Fibroblast of skin of scalp (primary cell): Measurements from ENCODE around the gene GALR3.
A peak's percentile ranks its signal among the peaks of the same experiment; 100 is the strongest.

Experiments
- DNase-seq: peaks from one replicate; pipeline ENCODE4 v3.0.0-alpha.2; 2013

Gene GALR3

GRCh38 chr22:37803195-37803638 lies 20.0 kb upstream of the GALR3 start:
- DNase-seq: no peak

GRCh38 chr22:37803639-37804351 lies 19.4 kb upstream of the GALR3 start:
- DNase-seq: no peak

GRCh38 chr22:37804352-37804880 lies 18.8 kb upstream of the GALR3 start:
- DNase-seq: no peak

- peak; percentile 89 for DNase-seq
Measured at GRCh38 chr22:37804881-37805809, 18.0 kb upstream of the GALR3 start.

- DNase-seq: no peak
Measured at GRCh38 chr22:37805810-37806277, 17.3 kb upstream of the GALR3 start.

- DNase-seq: peak; percentile 51
Measured at GRCh38 chr22:37806409-37807333, 16.5 kb upstream of the GALR3 start.

GRCh38 chr22:37807410-37808293 lies 15.5 kb upstream of the GALR3 start, which contains the start of gene GCAT:
TSS of gene GCAT (plus strand) at chr22:37807934. CDS start at chr22:37807968, 34 bp downstream.
- peak; percentile 96 for DNase-seq

- DNase-seq: no peak
Measured at GRCh38 chr22:37808294-37808657, 14.9 kb upstream of the GALR3 start.

GRCh38 chr22:37809672-37810333 lies 13.4 kb upstream of the GALR3 start:
- DNase-seq: no peak

GRCh38 chr22:37811867-37812266 lies 11.3 kb upstream of the GALR3 start:
- no peak for DNase-seq

- DNase-seq: no peak
Measured at GRCh38 chr22:37812869-37813678, 10.1 kb upstream of the GALR3 start.

- no peak for DNase-seq
Measured at GRCh38 chr22:37815593-37815992, 7.6 kb upstream of the GALR3 start.

GRCh38 chr22:37816543-37817180 lies 6.5 kb upstream of the GALR3 start:
- DNase-seq: no peak

- peak; percentile 76 for DNase-seq
Measured at GRCh38 chr22:37817705-37818408, 5.3 kb upstream of the GALR3 start.

- peak; percentile 52 for DNase-seq
Measured at GRCh38 chr22:37818409-37819104, 4.6 kb upstream of the GALR3 start.

GRCh38 chr22:37819105-37819433 lies 4.1 kb upstream of the GALR3 start:
- no peak for DNase-seq

GRCh38 chr22:37820350-37820749 lies 2.8 kb upstream of the GALR3 start:
- DNase-seq: no peak
